Endodermal cell (in vitro differentiated cells): ENCODE results near the gene ALKBH8. TPM values are rescaled to one million over a fixed set of nuclear protein-coding genes. Genes with fewer than 3 reads are reported as not detected.
"Not testable (repeated sequence)": the region's sequence is repeated elsewhere in the genome, so short reads cannot be mapped to it uniquely, and the experiment has no call there.

Experiments used
- DNase-seq: peaks from one replicate; pipeline ENCODE4 v3.0.0-alpha.2; 2017
- H3K27ac ChIP-seq: 2 replicates; pipeline ENCODE4 v1.5.1; 2013; ENCODE audit warnings: mild to moderate bottlenecking, low read depth, low read length, moderate library complexity
- H3K27me3 ChIP-seq: 2 replicates; pipeline ENCODE4 v1.6.1; 2013; ENCODE audit warnings: mild to moderate bottlenecking, low read length, moderate library complexity; ENCODE audit not compliant: insufficient read depth, control insufficient read depth, poor library complexity, severe bottlenecking
- H3K36me3 ChIP-seq: 2 replicates; pipeline ENCODE4 v1.7.0; 2013; ENCODE audit warnings: mild to moderate bottlenecking, low read length, moderate library complexity; ENCODE audit not compliant: control insufficient read depth, insufficient read depth
- H3K4me1 ChIP-seq: one replicate; pipeline ENCODE4 v1.7.0; 2013; ENCODE audit warnings: low read length; ENCODE audit not compliant: control insufficient read depth, insufficient read depth
- H3K4me3 ChIP-seq: 2 replicates; pipeline ENCODE4 v1.5.1; 2013; ENCODE audit warnings: mild to moderate bottlenecking, low read length, moderate library complexity
- H3K9ac ChIP-seq: 2 replicates; pipeline ENCODE4 v1.6.1; 2013; ENCODE audit warnings: mild to moderate bottlenecking, low read length, moderate library complexity; ENCODE audit not compliant: poor library complexity, severe bottlenecking; ENCODE audit errors: extremely low read depth
- H3K9me3 ChIP-seq: 2 replicates; pipeline ENCODE4 v1.6.1; 2013; ENCODE audit warnings: mild to moderate bottlenecking, low read length, moderate library complexity; ENCODE audit not compliant: control insufficient read depth
- H3K27ac Mint-ChIP-seq: 2 replicates; pipeline ENCODE4 v1.8.0; 2020; ENCODE audit warnings: mixed read lengths
- H3K27me3 Mint-ChIP-seq: 2 replicates; pipeline ENCODE4 v1.8.0; 2021; ENCODE audit warnings: mild to moderate bottlenecking, mixed read lengths; ENCODE audit not compliant: insufficient read depth
- H3K36me3 Mint-ChIP-seq: 2 replicates; pipeline ENCODE4 v1.8.0; 2020; ENCODE audit warnings: low read depth, mixed read lengths
- H3K4me1 Mint-ChIP-seq: 2 replicates; pipeline ENCODE4 v1.8.0; 2020; ENCODE audit warnings: mixed read lengths
- H3K4me3 Mint-ChIP-seq: 2 replicates; pipeline ENCODE4 v1.8.0; 2020; ENCODE audit warnings: mild to moderate bottlenecking, moderate library complexity, mixed read lengths
- H3K9me3 Mint-ChIP-seq: 2 replicates; pipeline ENCODE4 v1.8.0; 2020; ENCODE audit warnings: mild to moderate bottlenecking, mixed read lengths
- CTCF ChIP-seq: fragments of 200-600 bp; sonication (generic); conservative IDR thresholded peaks from 2 replicates; pipeline ENCODE4 v1.5.0; 2021; ENCODE audit warnings: antibody characterized with exemption, mild to moderate bottlenecking
- WGBS, 2 experiments: methylation state at CpG; one replicate each; pipeline versions ENCODE4 v1.1.5 to v1.1.7; 2013; ENCODE audit warnings: missing lambda C conversion rate in 2 of 2, mixed read lengths in 1 of 2; ENCODE audit not compliant: insufficient coverage in 1 of 2, insufficient read length in 1 of 2; 5-methylcytosine and 5-hydroxymethylcytosine counted together
- total RNA-seq, 2 donors: library from RNA; stranded (reverse); fragmentation: NEBNext Ultra II Directional in 1 of 2; extraction: Animal tissue kit (Norgen Biotek cat#: 25700) in 1 of 2; gene quantifications; 2 replicates in 1 of 2; 3 replicates in 1 of 2; pipeline ENCODE4 v1.2.1, GENCODE V29; 2021

ALKBH8 gene
- total RNA-seq, 2 donors from 2014 or later = 7.6 to 9.3 TPM

- Histone ChIP-seq H3K36me3 (no peaks in the 10 kb centered on the region), H3K4me3 (no peak overlapping the region), H3K9me3 (no peaks in the 10 kb centered on the region), H3K4me1 (no peaks in the 10 kb centered on the region), H3K9ac (no peak overlapping the region), H3K27me3 (no peaks in the 10 kb centered on the region), H3K27ac (no peak overlapping the region)
- WGBS, 2 experiments = 89% methylated on average over 3 of the region's 3 CpGs; no CpG with 5 or more reads in 1 of the 2 experiments
- H3K4me1 Mint-ChIP-seq = no peaks in the 10 kb centered on the region
- H3K4me3 Mint-ChIP-seq = no peak overlapping the region
- TF ChIP-seq CTCF = no peak
- H3K27me3 Mint-ChIP-seq = no peaks in the 10 kb centered on the region
- H3K9me3 Mint-ChIP-seq = peaks cover 9% of the 10 kb centered on the region
- H3K36me3 Mint-ChIP-seq = peaks cover 31% of the 10 kb centered on the region
- DNase-seq = no peak
- no peak overlapping the region for H3K27ac Mint-ChIP-seq
Measured at GRCh38 chr11:107538821-107539220, 26.7 kb downstream of the ALKBH8 start.

- Mint-ChIP-seq H3K4me3 (no peak overlapping the region), H3K27me3 (no peaks in the 10 kb centered on the region), H3K36me3 (peaks cover 31% of the 10 kb centered on the region), H3K9me3 (peaks cover 9% of the 10 kb centered on the region), H3K27ac (no peak overlapping the region), H3K4me1 (no peaks in the 10 kb centered on the region)
- no peaks in the 10 kb centered on the region for H3K27me3 ChIP-seq
- DNase-seq = no peak
- H3K9ac ChIP-seq = no peak overlapping the region
- no peaks in the 10 kb centered on the region for H3K4me1 ChIP-seq
- H3K27ac ChIP-seq = no peak overlapping the region
- H3K4me3 ChIP-seq = no peak overlapping the region
- no peak for TF ChIP-seq CTCF
- no peaks in the 10 kb centered on the region for H3K36me3 ChIP-seq
- no peaks in the 10 kb centered on the region for H3K9me3 ChIP-seq
Measured at GRCh38 chr11:107538239-107538638, 27.3 kb downstream of the ALKBH8 start.

- not testable (repeated sequence) for H3K9me3 ChIP-seq, H3K27me3 Mint-ChIP-seq, H3K27me3 ChIP-seq, H3K4me1 Mint-ChIP-seq, H3K9ac ChIP-seq, H3K27ac ChIP-seq, DNase-seq, H3K27ac Mint-ChIP-seq, H3K4me3 ChIP-seq, H3K4me3 Mint-ChIP-seq, H3K36me3 ChIP-seq, H3K4me1 ChIP-seq, H3K9me3 Mint-ChIP-seq
- peaks cover 31% of the 10 kb centered on the region for H3K36me3 Mint-ChIP-seq
Measured at GRCh38 chr11:107537155-107537554, 28.4 kb downstream of the ALKBH8 start.

- no peaks in the 10 kb centered on the region for H3K4me1 ChIP-seq
- Mint-ChIP-seq H3K9me3 (no peaks in the 10 kb centered on the region), H3K27ac (no peak overlapping the region), H3K36me3 (peaks cover 21% of the 10 kb centered on the region), H3K27me3 (no peaks in the 10 kb centered on the region), H3K4me3 (no peak overlapping the region), H3K4me1 (no peaks in the 10 kb centered on the region)
- DNase-seq = no peak
- H3K9me3 ChIP-seq = no peaks in the 10 kb centered on the region
- H3K9ac ChIP-seq = no peak overlapping the region
- H3K27ac ChIP-seq = no peak overlapping the region
- 83% methylated on average over 1 to 3 of the region's 3 CpGs for WGBS, 2 experiments
- no peak for TF ChIP-seq CTCF
- peaks cover 4% of the 10 kb centered on the region for H3K36me3 ChIP-seq
- no peaks in the 10 kb centered on the region for H3K27me3 ChIP-seq
- no peak overlapping the region for H3K4me3 ChIP-seq
Measured at GRCh38 chr11:107526197-107526596, 39.3 kb downstream of the ALKBH8 start.
